Neural cell (in vitro differentiated cells): Measurements from ENCODE around the gene DRD2. TPM values are rescaled to one million over a fixed set of nuclear protein-coding genes. Genes with fewer than 3 reads are reported as not detected.

Source experiments
- H2AFZ ChIP-seq: fragments of 200-600, 300-800 bp; sonication (generic), shearing (Covaris generic); 2 replicates; pipeline ENCODE4 v1.6.0; 2014; ENCODE audit warnings: low read depth, mild to moderate bottlenecking, antibody characterized with exemption, low read length, moderate library complexity
- H3F3A ChIP-seq: fragments of 200-600 bp; shearing (Covaris generic); 2 replicates; pipeline ENCODE4 v1.6.1; 2016; ENCODE audit warnings: mild to moderate bottlenecking, moderate library complexity, mixed read lengths, antibody characterized with exemption, low read length; ENCODE audit not compliant: insufficient read depth, poor library complexity, severe bottlenecking
- H3K27ac ChIP-seq: fragments of 200-600, 300-800 bp; sonication (generic), shearing (Covaris generic); 2 replicates; pipeline ENCODE4 v1.5.1; 2014; ENCODE audit warnings: mild to moderate bottlenecking, low read length, moderate library complexity
- H3K27me3 ChIP-seq: fragments of 300-800, 200-600 bp; sonication (generic), shearing (Covaris generic); 2 replicates; pipeline ENCODE4 v1.6.0; 2014; ENCODE audit warnings: mild to moderate bottlenecking, low read depth, low read length, moderate library complexity; ENCODE audit not compliant: insufficient read depth
- H3K36me3 ChIP-seq: fragments of 300-800, 200-600 bp; sonication (generic), shearing (Covaris generic); 2 replicates; pipeline ENCODE4 v1.5.1; 2014; ENCODE audit warnings: mild to moderate bottlenecking, antibody characterized with exemption, low read length, moderate library complexity; ENCODE audit not compliant: insufficient read depth
- H3K4me2 ChIP-seq: fragments of 300-800, 200-600 bp; sonication (generic), shearing (Covaris generic); 2 replicates; pipeline ENCODE4 v1.6.0; 2014; ENCODE audit warnings: mild to moderate bottlenecking, low read length
- H3K4me3 ChIP-seq: fragments of 300-800, 200-600 bp; sonication (generic), shearing (Covaris generic); 2 replicates; pipeline ENCODE4 v1.5.1; 2014; ENCODE audit warnings: mild to moderate bottlenecking, low read length, moderate library complexity
- H3K79me2 ChIP-seq: fragments of 200-600 bp; shearing (Covaris generic); replicated peaks from 2 replicates; pipeline ENCODE4 v1.6.0; 2014; ENCODE audit warnings: mild to moderate bottlenecking, low read length, moderate library complexity; ENCODE audit not compliant: insufficient read depth
- H3K9ac ChIP-seq: fragments of 300-800, 200-600 bp; sonication (generic), shearing (Covaris generic); 2 replicates; pipeline ENCODE4 v1.6.1; 2016; ENCODE audit warnings: mild to moderate bottlenecking, low read length, mixed read lengths
- H3K9me2 ChIP-seq: fragments of 200-600 bp; shearing (Covaris generic); 2 replicates; pipeline ENCODE4 v1.6.1; 2016; ENCODE audit warnings: mild to moderate bottlenecking, low read length, mixed read lengths; ENCODE audit not compliant: insufficient read depth
- H3K9me3 ChIP-seq: fragments of 200-600, 300-800 bp; sonication (generic), shearing (Covaris generic); 2 replicates; pipeline ENCODE4 v1.6.1; 2016; ENCODE audit warnings: mild to moderate bottlenecking, mixed run types, low read length, moderate library complexity, mixed read lengths
- H4K20me1 ChIP-seq: fragments of 200-600 bp; shearing (Covaris generic); 2 replicates; pipeline ENCODE4 v1.6.1; 2016; ENCODE audit warnings: mild to moderate bottlenecking, mixed run types; ENCODE audit not compliant: insufficient read depth
- EP300 ChIP-seq: fragments of 450-650 bp; conservative IDR thresholded peaks from 2 replicates; pipeline ENCODE4 v1.6.1; 2014; ENCODE audit warnings: antibody characterized with exemption, mild to moderate bottlenecking, moderate library complexity; ENCODE audit not compliant: poor library complexity, severe bottlenecking
- EZH2 ChIP-seq: fragments of 200-600, 300-800 bp; shearing (Covaris generic), sonication (generic); IDR thresholded peaks from 2 replicates; pipeline ENCODE4 v1.6.1; 2014; ENCODE audit warnings: antibody characterized with exemption, low read length, borderline replicate concordance, mild to moderate bottlenecking; ENCODE audit not compliant: insufficient read depth, poor library complexity, severe bottlenecking
- MXI1 ChIP-seq: fragments of 450-650 bp; conservative IDR thresholded peaks from 2 replicates; pipeline ENCODE4 v1.6.1; 2014; ENCODE audit warnings: antibody characterized with exemption, mild to moderate bottlenecking; ENCODE audit not compliant: poor library complexity, severe bottlenecking
- POLR2AphosphoS5 ChIP-seq: IDR thresholded peaks from 2 replicates; pipeline ENCODE4 v1.6.1; 2012
- RAD21 ChIP-seq: fragments of 450-650 bp; conservative IDR thresholded peaks from 2 replicates; pipeline ENCODE4 v1.6.1; 2014; ENCODE audit warnings: antibody characterized with exemption, mild to moderate bottlenecking, moderate library complexity
- SMC3 ChIP-seq: fragments of 450-650 bp; conservative IDR thresholded peaks from 2 replicates; pipeline ENCODE4 v1.6.1; 2014; ENCODE audit warnings: antibody characterized with exemption, mild to moderate bottlenecking, moderate library complexity; ENCODE audit not compliant: poor library complexity
- TAF1 ChIP-seq: IDR thresholded peaks from 2 replicates; pipeline ENCODE4 v1.6.1; 2012; ENCODE audit warnings: low read depth
- polyA plus RNA-seq: library from polyadenylated mRNA; depleted of rRNA; stranded (reverse); fragments of >200 nt; gene quantifications from 2 replicates; pipeline ENCODE4 v1.2.3, GENCODE V29; 2014
- TF ChIP-seq, protein P1 (sequence below): IDR thresholded peaks from 2 replicates; pipeline ENCODE4 v1.6.1; 2012; ENCODE audit warnings: borderline replicate concordance
- TF ChIP-seq, protein P2 (sequence below): fragments of 450-650 bp; IDR thresholded peaks from 2 replicates; pipeline ENCODE4 v1.5.1; 2014; ENCODE audit warnings: antibody characterized with exemption, mild to moderate bottlenecking, moderate library complexity; ENCODE audit not compliant: poor library complexity, severe bottlenecking

Gene DRD2
- polyA plus RNA-seq, 1 donor from 2014 or later = 0.24 TPM

DNA sequence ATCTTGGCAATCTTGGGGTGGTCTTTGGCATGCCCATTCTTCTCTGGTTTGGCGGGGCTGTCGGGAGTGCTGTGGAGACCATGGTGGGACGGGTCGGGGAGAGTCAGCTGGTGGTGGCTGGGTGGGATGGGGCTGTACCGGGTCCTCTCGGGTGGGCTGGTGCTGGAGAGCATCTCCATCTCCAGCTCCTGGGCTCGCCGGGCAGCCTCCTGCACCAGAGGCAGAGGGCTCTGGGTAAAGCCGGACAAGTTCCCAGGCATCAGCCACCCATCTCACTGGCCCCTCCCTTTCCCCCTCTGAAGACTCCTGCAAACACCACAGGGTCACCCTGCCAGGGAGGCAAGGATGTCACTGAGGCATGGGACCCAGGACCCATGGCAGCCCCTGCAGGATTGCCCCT is 62.5 kb downstream of the DRD2 start:
- H3K9me3 ChIP-seq = no peaks in the 10 kb centered on the region
- no peaks in the 10 kb centered on the region for H3K27me3 ChIP-seq
- H3K79me2 ChIP-seq = no peaks in the 10 kb centered on the region
- no peak overlapping the region for H2AFZ ChIP-seq
- H3K9ac ChIP-seq = no peak overlapping the region
- no peak overlapping the region for H3K27ac ChIP-seq
- H3F3A ChIP-seq = no peaks in the 10 kb centered on the region
- H3K4me2 ChIP-seq = no peak overlapping the region
- H4K20me1 ChIP-seq = no peaks in the 10 kb centered on the region
- H3K9me2 ChIP-seq = no peaks in the 10 kb centered on the region
- no peak for TF ChIP-seq POLR2AphosphoS5
- TF ChIP-seq RAD21 = no peak
- TF ChIP-seq, protein P1, sequence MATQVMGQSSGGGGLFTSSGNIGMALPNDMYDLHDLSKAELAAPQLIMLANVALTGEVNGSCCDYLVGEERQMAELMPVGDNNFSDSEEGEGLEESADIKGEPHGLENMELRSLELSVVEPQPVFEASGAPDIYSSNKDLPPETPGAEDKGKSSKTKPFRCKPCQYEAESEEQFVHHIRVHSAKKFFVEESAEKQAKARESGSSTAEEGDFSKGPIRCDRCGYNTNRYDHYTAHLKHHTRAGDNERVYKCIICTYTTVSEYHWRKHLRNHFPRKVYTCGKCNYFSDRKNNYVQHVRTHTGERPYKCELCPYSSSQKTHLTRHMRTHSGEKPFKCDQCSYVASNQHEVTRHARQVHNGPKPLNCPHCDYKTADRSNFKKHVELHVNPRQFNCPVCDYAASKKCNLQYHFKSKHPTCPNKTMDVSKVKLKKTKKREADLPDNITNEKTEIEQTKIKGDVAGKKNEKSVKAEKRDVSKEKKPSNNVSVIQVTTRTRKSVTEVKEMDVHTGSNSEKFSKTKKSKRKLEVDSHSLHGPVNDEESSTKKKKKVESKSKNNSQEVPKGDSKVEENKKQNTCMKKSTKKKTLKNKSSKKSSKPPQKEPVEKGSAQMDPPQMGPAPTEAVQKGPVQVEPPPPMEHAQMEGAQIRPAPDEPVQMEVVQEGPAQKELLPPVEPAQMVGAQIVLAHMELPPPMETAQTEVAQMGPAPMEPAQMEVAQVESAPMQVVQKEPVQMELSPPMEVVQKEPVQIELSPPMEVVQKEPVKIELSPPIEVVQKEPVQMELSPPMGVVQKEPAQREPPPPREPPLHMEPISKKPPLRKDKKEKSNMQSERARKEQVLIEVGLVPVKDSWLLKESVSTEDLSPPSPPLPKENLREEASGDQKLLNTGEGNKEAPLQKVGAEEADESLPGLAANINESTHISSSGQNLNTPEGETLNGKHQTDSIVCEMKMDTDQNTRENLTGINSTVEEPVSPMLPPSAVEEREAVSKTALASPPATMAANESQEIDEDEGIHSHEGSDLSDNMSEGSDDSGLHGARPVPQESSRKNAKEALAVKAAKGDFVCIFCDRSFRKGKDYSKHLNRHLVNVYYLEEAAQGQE = no peak
- TF ChIP-seq EZH2 = no peak
- no peak for TF ChIP-seq MXI1
- TF ChIP-seq, protein P2, sequence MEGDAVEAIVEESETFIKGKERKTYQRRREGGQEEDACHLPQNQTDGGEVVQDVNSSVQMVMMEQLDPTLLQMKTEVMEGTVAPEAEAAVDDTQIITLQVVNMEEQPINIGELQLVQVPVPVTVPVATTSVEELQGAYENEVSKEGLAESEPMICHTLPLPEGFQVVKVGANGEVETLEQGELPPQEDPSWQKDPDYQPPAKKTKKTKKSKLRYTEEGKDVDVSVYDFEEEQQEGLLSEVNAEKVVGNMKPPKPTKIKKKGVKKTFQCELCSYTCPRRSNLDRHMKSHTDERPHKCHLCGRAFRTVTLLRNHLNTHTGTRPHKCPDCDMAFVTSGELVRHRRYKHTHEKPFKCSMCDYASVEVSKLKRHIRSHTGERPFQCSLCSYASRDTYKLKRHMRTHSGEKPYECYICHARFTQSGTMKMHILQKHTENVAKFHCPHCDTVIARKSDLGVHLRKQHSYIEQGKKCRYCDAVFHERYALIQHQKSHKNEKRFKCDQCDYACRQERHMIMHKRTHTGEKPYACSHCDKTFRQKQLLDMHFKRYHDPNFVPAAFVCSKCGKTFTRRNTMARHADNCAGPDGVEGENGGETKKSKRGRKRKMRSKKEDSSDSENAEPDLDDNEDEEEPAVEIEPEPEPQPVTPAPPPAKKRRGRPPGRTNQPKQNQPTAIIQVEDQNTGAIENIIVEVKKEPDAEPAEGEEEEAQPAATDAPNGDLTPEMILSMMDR = no peak
- no peak for TF ChIP-seq EP300
- TF ChIP-seq TAF1 = no peak
- TF ChIP-seq SMC3 = no peak
- H3K36me3 ChIP-seq = no peaks in the 10 kb centered on the region
- H3K4me3 ChIP-seq = no peak overlapping the region

DNA sequence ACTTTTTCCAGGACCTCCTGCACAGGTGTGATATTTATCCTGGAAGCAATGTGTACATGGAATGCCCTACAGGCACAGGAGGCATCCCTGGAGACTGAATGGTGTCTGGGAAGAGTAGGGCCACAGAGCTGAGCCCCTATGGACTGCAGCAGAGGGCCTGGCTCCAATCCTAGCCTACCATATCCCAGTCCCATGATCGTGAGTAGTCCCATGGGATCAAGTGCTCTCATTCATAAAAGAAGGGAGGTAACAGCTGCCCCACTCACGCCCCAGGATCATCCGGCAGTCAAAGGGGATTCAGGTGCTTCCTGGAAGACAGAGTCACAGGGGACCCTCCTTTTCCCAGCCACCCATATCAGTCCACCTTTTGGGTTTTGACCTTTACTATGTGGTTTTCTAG is 63.7 kb downstream of the DRD2 start:
- Histone ChIP-seq H4K20me1 (no peaks in the 10 kb centered on the region), H3K27me3 (no peaks in the 10 kb centered on the region), H3K9me2 (no peaks in the 10 kb centered on the region), H3K36me3 (no peaks in the 10 kb centered on the region), H2AFZ (no peak overlapping the region), H3K4me2 (no peak overlapping the region), H3K9ac (no peak overlapping the region), H3F3A (no peaks in the 10 kb centered on the region), H3K9me3 (no peaks in the 10 kb centered on the region), H3K27ac (no peak overlapping the region), H3K4me3 (no peak overlapping the region), H3K79me2 (no peaks in the 10 kb centered on the region)
- TF ChIP-seq MXI1 (no peak), RAD21 (no peak)
